Measurements from ENCODE around the gene RABEPK.
A peak's percentile ranks its signal among the peaks of the same experiment; 100 is the strongest.
"Not testable (repeated sequence)": the region's sequence is repeated elsewhere in the genome, so short reads cannot be mapped to it uniquely, and the experiment has no call there.

Gene RABEPK

DNA sequence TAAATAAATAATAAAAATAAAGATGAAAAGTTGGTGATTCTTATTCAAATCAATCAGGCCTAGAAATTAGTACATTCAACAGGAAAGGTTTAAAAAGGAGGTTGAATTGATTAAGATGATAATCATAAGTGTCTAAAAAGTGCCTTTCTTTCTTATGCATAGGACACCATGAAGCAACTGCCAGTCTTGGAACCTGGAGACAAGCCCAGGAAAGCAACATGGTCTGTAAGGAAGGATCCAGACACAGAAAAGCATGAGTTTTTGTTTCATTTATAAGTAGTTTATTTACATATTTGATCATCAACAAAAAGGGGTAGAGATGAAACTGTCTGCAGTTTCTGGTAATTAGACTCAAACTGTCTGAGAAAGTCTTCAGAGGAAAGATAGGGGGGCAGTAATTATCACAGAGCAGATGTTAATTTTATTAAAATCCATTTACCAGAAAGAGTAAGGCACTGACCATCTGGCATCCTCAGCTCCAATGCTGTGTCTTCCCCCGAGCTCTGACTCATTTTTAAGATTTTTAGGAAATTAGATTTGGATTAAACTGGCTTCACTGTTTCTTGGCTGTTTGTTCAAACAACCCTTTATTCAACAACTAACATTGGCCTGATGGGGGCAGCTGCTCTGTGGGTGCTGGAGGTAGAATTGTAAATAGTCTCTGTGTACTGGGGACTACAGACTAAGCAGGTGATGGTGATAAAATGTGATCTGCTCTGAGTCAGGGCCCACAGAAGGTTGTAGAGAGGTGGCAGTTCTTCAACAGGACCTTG is 2.7 kb downstream of the RABEPK start:
- no peak for DNase-seq

DNA sequence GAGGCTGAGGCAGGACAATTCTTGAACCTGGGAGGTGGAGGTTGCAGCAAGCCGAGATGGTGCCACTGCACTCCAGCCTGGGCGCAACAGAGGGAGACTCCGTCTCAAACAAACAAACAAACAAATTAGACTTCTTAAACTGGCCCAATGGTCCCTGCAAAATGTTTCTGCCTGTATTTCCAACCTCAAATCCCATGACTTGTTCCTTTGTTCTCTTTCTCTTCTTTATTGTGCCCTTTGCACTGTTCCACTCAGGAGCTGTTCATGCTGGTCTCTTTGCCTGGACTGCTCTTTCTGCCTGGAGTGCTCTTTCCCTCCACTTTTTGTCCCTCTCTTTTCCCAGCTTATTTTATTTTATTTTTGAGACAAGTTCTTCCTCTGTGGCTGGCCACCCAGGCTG is 4.1 kb downstream of the RABEPK start:
- no peak for DNase-seq

DNA sequence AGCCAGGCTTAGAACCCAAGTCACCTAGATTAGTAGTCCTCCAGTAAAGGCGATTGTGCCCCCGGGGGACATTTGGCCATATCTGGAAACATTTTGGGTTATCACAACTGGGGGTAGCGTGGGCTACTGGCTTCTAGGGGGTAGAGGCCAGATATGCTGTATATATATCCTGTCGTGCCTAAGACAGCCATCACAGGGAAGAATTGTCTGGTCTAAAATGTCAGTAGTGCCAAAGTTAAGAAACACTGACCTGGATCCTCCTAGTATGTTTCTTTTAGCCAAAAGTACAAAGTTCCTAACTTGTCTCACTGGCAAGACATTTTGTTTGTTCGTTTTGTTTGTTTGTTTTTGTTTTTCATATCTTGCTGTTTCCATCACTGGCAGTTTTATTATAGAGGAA is 13.8 kb downstream of the RABEPK start:
- DNase-seq, result no peak

DNA sequence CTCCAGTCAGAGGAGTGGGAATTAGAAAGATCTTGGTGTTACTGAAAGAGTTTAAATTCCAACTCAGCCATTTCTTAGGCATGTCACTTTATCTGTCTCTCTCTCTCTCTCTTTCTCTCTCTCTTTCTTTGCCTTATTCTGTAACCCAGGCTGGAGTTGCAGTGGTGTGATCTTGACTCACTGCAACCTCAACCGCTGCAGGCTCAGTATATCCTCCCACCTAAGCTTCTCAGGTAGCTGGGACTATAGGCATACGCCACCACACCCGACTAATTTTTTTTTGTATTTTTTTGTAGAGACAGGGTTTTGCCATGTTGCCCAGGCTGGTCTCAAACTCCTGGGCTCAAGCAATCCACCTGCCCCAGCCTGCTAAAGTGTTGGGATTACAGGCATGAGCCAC is 18.3 kb downstream of the RABEPK start:
- no peak for DNase-seq

DNA sequence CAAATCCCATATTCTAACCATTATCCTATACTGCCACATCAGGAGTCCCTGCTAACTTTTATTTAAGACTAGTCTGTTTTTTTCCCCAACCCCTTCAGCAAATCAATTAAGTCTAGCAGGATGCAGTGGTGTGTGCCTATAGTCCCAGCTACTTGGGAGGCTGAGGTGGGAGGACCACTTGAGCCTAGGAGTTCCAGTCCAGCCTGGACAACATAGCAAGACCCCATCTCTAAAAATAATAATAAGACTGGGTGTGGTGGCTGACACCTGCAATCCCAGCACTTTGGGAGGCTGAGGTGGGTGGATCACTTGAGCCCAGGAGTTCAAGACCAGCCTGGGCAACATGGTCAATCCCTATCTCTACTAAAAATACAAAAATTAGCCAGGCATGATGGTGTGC is 24.5 kb downstream of the RABEPK start:
- not testable (repeated sequence) for DNase-seq

DNA sequence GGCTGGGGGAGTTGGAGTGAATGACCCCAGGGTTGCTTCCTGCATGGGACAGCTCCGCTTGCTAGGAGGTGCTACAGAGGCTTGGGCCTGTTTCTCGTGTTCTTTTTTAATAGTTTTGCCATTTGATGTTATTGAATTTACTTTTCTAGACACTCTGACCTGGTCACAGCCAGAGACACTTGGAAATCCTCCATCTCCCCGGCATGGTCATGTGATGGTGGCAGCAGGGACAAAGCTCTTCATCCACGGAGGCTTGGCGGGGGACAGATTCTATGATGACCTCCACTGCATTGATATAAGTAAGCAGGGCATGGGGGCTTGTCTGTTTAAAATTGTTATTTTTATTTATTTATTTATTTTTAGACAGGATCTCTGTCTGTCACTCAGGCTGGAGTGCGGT is 27.4 kb downstream of the RABEPK start:
- DNase-seq, result no peak

DNA sequence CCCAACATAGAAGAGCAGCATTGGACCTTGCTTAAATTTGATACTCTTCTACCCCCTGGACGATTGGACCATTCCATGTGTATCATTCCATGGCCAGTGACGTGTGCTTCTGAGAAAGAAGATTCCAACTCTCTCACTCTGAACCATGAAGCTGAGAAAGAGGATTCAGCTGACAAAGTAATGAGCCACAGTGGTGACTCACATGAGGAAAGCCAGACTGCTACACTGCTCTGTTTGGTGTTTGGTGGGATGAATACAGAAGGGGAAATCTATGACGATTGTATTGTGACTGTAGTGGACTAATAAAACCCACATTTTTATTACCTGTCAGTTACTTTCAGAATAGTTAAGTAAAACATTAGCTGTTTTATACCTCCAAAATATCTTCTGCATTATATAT is 33.3 kb downstream of the RABEPK start:
- no peak for DNase-seq

DNA sequence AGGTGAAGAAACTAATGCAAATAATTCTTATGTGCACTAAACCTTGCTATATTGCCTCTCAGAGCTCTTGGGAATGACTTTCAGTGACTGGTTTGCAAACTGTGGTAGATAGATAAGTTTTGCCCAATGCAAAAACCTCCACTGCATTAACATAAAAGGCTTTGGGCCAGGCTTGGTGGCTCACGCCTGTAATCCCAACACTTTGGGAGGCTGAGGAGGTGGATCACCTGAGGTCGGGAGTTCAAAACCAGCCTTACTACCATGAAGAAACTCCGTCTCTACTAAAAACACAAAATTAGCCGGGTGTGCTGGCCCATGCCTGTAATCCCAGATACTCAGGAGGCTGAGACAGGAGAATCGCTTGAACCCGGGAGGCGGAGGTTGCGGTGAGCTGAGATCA is 33.8 kb downstream of the RABEPK start:
- DNase-seq, result not testable (repeated sequence)

DNA sequence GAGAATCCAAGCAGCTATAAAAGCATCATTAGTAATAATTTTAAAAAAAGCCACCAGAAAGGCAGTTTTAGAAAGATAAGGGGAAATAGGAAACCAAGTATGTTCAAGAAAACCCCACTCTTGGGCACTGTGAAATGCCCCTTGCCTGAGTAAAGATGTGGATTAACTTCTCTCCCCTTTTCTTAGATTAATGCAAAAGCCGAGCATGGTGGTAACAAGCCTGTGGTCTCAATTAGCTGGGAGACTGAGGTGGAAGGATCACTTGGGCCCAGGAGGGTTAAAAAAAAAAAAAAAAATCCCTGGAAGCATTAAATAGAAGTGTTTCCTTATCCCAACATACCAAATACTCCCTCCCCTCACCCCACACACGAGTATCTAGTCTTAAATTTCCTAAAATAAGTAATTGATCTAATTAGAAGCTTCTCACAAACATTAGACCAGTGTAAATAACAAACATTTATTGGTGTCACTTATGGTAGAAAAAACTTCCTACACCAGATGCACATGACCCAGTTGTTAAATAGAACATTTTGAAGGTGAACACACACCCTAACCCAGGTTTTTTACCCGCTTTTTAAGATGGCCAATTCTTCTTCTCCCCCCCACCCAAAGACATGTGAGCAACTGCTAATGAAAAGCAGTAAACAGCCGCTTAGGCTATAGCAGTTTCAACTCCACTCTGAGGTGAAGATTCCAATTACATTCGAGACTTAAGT is 35.6 kb downstream of the RABEPK start:
- DNase-seq, result no peak

DNA sequence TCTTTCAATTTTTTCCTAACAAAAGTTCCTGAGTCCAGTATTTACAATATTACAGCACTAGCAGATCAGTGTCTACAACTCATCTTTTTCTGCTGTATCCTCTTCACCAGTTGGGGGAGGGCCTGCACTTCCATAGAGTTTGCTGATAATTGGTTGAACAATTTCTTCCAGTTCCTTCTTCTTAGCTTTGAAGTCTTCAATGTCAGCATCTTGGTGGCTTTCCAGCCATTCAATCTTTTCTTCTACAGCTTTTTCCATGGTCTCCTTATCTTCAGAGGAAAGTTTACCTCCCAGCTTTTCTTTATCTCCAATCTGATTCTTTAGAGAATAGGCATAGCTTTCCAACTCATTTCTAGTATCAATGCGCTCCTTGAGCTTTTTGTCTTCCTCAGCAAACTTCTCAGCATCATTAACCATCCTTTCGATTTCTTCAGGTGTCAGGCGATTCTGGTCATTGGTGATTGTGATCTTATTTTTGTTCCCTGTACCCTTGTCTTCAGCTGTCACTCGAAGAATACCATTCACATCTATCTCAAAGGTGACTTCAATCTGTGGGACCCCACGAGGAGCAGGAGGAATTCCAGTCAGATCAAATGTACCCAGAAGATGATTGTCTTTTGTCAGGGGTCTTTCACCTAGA is 36.3 kb downstream of the RABEPK start:
- not testable (repeated sequence) for DNase-seq

DNA sequence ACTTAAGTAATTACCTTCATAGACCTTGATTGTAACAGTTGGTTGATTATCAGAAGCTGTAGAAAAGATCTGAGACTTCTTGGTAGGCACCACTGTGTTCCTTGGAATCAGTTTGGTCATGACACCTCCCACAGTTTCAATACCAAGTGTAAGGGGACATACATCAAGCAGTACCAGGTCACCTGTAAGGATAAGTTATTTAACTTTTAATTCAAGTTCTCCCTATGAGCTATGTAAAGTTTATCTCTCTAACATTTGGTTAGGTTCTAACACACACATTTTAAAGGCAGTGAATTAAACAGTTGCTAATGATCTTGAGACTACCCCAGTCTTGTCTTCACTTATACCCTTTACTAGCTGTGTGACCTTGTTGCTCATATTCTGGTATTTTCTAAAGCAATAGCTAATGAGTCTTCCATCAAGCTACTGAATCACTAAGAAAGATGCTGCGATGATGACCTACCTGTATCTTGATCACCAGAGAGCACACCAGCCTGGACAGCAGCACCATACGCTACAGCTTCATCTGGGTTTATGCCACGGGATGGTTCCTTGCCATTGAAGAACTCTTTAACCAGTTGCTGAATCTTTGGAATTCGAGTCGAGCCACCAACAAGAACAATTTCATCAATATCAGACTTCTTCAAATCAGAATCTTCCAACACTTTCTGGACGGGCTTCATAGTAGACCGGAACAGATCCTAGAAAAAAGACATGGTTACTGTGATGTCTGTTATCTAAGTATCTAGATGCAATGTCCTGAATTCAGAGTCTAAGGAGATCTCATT is 38.0 kb downstream of the RABEPK start:
- DNase-seq, result no peak

DNA sequence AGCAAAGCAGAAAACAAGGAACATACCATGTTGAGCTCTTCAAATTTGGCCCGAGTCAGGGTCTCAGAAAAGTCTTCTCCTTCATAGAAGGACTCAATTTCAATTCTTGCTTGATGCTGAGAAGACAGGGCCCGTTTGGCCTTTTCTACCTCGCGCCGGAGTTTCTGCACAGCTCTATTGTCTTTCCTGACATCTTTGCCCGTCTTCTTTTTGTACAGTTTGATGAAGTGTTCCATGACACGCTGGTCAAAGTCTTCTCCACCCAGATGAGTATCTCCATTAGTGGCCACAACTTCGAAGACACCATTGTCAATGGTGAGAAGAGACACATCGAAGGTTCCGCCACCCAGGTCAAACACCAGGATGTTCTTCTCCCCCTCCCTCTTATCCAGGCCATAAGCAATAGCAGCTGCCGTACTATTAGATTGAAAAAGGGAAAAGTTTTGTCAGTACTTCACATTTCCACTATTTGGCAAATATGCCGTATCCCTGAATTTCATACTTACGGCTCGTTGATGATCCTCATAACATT is 38.6 kb downstream of the RABEPK start:
- DNase-seq, result no peak

DNA sequence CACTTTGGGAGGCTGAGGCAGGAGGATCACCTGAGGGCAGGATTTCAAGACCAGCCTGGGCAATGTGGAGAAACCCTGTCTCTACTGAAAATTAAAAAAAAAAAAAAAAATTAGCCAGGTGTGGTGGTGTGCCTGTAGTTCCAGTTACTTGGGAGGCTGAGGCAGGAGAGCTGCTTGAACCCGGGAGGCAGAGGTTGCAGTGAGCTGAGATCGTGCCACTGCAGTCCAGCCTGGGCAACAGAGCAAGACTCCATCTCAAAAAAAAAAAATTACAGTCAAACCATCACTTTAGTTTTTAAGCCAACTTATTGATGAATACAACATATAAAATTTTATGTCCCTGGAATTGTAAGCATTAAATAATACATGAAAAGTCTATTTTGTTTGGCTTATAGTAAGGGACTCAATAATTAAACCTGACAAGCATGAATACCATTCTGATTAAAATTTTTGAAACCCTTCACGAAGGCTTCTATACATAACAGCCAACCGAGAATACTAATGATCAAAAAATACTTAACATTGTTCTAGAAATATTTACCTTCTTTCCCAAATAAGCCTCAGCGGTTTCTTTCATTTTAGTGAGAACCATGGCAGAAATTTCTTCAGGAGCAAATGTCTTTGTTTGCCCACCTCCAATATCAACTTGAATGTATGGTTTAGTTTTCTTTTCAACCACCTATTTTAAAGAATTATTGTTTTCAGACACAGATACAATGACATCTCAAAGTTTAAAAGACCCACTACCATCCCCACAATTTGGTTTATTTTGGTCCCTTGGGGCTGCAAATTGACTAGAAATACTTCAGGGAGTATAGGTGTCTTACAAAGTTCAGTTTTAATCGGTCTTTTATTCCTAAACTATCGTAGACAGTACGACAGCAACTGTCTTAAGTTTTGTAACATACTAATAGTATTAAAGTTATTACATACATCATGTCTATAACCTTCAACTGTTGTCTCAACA is 39.6 kb downstream of the RABEPK start:
- no peak for DNase-seq

DNA sequence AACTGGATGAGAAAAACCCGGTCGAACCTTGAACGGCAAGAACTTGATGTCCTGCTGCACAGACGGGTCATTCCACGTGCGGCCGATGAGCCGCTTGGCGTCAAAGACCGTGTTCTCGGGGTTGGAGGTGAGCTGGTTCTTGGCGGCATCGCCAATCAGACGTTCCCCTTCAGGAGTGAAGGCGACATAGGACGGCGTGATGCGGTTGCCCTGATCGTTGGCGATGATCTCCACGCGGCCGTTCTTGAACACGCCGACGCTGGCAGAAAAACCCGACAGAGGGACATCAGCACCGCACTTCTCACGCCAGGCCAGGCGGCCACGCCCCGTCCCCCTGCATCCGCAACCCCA is 40.3 kb downstream of the RABEPK start:
- no peak for DNase-seq

DNA sequence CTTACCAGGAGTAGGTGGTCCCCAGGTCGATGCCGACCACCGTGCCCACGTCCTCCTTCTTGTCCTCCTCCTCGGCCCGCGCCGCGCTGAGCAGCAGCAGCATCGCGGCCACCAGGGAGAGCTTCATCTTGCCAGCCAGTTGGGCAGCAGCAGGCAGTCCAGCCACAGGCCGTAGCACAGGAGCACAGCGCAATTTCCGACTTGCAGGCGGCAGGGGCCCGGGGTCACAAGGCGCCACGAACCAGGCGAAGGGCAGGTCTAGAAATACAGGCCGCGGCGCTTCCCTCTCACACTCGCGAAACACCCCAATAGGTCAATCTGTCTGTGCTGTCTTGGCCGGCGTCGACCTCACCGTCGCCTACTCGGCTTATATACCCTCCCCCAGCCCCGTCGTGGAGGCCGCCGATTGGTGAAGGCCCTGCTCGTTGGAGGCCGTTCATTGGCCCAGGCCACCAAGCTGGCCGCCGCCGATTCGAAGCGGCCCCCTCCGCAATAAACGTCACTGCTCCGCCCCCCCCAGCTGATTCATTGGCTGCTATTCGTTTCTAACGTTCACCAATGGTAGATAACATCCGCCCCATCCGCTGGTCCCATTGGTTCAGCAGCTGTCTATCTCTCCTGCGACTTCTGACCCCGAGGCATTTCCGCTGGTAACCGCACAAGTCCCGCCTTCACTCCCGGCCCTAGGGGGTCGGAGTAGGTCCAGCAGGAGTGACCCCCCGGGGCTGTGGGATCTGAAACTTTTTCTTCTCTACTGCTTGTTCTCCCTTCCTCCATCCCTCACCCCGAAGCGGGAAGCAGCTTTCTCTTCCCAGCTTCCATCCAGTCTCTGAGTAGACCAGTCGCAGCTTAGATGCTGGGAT is 40.9 kb downstream of the RABEPK start, which contains the start of gene HSPA5:
HSPA5 (minus strand) TSS at position 344 of the 863 bp plus-strand sequence; CDS start at position 127, 217 bp downstream.
- peak; percentile 91 for DNase-seq

DNA sequence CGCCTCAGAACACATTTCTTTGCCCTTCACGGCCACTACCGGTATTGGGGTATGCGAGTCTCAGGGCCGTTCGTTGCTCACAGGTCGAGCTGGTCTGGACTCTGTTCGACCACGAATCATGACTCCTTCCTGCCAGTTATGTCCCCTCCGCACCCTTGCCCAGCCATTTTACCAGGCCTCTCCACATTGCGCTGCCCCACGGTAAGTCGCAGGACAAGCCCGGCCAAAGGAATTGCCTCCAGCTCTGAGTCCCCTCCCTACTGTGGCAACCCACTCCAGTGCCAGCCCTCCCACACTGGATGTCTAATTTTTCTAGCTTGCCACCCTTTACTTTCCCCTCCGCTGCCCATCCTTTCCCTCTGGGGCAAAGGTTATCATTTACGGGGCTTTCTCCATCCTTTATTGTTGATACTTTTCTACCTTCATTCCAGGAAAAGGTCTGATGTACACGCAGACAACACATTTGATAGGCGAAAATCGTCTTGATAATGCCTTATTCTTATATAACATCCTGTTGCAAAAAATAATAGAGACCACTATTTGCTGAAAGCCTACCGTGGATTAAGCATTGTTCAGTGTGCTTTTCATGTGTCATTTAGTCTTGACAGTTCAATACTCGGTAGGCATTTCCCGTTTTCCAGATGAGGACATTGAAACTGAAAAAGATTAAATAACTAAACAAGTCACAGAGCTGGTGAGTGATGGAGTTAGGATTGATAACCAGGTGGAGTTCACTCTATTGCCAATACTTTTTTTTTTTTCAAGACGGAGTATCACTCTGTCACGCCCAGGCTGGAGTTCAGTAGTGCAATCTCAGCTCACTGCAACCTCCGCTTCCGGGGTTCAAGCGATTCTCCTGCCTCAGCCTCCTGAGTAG is 41.8 kb downstream of the RABEPK start:
- no peak for DNase-seq

DNA sequence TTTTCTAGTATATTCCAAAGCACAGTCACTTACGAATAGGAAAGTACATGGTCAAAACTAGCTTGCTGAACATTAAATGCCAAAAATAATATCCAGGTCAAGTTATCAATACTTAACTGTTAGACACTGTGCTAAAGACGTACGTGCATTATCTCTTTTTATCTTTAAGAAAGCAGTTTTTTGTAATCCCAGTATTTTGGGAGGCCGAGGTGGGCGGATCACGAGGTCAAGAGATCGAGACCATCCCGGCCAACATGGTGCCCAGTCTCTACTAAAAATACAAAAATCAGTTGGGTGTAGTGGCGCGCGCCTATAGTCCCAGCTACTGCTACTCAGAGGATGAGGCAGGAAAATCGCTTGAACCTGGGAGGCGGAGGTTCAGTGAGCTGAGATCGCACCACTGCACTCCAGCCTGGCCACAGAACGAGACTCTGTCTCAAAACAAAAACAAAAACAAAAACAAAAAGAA is 43.5 kb downstream of the RABEPK start:
- DNase-seq, result no peak

DNA sequence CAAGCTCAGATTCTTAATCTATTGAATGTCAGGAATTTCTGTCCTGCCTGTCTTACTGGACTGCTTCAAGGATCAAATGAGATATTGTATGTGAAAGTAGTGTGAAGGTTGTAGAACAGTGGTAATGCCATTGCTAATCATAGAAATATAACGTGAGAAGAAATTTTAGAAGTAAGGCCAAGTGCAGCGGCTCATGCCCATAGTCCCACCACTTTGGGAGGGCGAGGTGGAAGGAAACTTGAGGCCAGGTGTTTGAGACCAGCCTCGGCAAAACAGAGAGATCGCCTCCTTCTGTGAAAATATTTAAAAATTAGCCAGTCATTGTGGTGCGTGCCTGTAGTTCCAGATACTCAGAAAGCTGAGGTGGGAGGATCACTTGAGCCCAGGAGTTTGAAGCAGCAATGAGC is 45.9 kb downstream of the RABEPK start:
- DNase-seq, result no peak

DNA sequence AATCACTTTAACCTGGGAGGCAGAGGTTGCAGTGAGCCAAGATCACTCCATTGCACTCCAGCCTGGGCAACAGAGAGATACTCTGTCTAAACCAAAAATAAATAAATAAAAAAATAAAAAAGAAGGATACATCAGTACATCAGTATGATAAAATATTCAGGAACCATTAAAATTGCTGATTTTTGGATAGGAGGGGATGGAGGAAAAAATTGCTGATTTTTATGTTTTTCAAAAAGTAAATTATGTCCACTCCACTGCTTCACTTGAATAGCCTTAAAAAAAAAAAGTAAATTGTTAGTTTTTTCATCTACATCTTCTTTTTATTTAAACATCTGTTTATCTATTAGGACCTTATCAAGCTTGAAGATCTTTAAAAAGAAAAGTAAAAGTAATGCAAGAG is 53.9 kb downstream of the RABEPK start:
- no peak for DNase-seq
